Prostate gland (tissue), 2 donors: ENCODE measurements around the gene PDE4D. TPM values are rescaled to one million over a fixed set of nuclear protein-coding genes. Genes with fewer than 3 reads are reported as not detected.

ENCODE experiments used
- DNase-seq: peaks from one replicate; pipeline ENCODE4 v3.0.0-alpha.2; 2019; ENCODE audit warnings: low spot score
- H3K27ac ChIP-seq, 2 donors: fragments of 200-600 bp; sonication (generic); 2 replicates each; pipeline ENCODE4 v1.5.1; 2017 to 2019
- H3K27me3 ChIP-seq: fragments of 200-600 bp; sonication (generic); replicated peaks from 2 replicates; pipeline ENCODE4 v1.5.1; 2019; ENCODE audit not compliant: insufficient read depth
- H3K36me3 ChIP-seq, 2 donors: fragments of 200-600 bp; sonication (generic); 1 replicate in 1 of 2; 2 replicates in 1 of 2; pipeline versions ENCODE4 v1.5.1 to v1.8.1; 2017 to 2019
- H3K4me1 ChIP-seq: fragments of 200-600 bp; sonication (generic); replicated peaks from 2 replicates; pipeline ENCODE4 v1.5.1; 2019
- H3K4me3 ChIP-seq, 2 donors: fragments of 200-600 bp; sonication (generic); 2 replicates each; pipeline ENCODE4 v1.5.1; 2017 to 2019
- H3K9me3 ChIP-seq: fragments of 200-600 bp; sonication (generic); 2 replicates; pipeline ENCODE4 v1.5.1; 2017
- CTCF ChIP-seq, 4 experiments: fragments of 200-600 bp in 2 of 4; fragments of 450-650 bp in 2 of 4; sonication (generic) in 2 of 4; IDR thresholded peaks; 1 replicate in 3 of 4; 2 replicates in 1 of 4; pipeline ENCODE4 v1.5.1; 2016 to 2019; ENCODE audit warnings: antibody characterized with exemption in 4 of 4, mild to moderate bottlenecking in 2 of 4, moderate library complexity in 2 of 4
- POLR2A ChIP-seq: fragments of 450-650 bp; IDR thresholded peaks from one replicate; pipeline ENCODE4 v1.6.1; 2016; ENCODE audit warnings: antibody characterized with exemption, mild to moderate bottlenecking
- POLR2AphosphoS5 ChIP-seq: sonication (generic); formaldehyde crosslinking; IDR thresholded peaks from one replicate; pipeline ENCODE4 v1.6.1; 2017; ENCODE audit warnings: antibody characterized with exemption
- WGBS: methylation state at CpG from one replicate; pipeline ENCODE4 v1.1.5; 2018; 5-methylcytosine and 5-hydroxymethylcytosine counted together
- intact Hi-C: fragments of 100-400 bp; cut with DNase I; formaldehyde crosslinking; loops from one replicate; pipeline ENCODE4 v1.14.2; 2022
- total RNA-seq, 2 donors: library from RNA; depleted of rRNA; stranded (reverse); fragments of >200 nt; gene quantifications; one replicate each; pipeline ENCODE4 v1.1.0, GENCODE V29; 2016

The PDE4D gene
- total RNA-seq, 2 donors from 2014 or later = 64.2 to 75.6 TPM

- intact Hi-C loops = no loop called here
- no peak for TF ChIP-seq CTCF (IDR thresholded peaks at IDR 0.05)
- no peak for TF ChIP-seq POLR2AphosphoS5
- no peak for TF ChIP-seq POLR2A
- H3K36me3 ChIP-seq = no peaks in the 10 kb centered on the region
- no peaks in the 10 kb centered on the region for H3K27me3 ChIP-seq
- no peak overlapping the region for H3K27ac ChIP-seq
- H3K4me1 ChIP-seq = peaks cover 6% of the 10 kb centered on the region
- WGBS = 36% methylated on average over 3 of the region's 3 CpGs
- H3K4me3 ChIP-seq = no peak overlapping the region
- no peaks in the 10 kb centered on the region for H3K9me3 ChIP-seq
- no peak for DNase-seq
These were observed 641.9 kb downstream of the PDE4D start for GRCh38 chr5:59251627-59252026.

- no peak overlapping the region for H3K4me3 ChIP-seq
- TF ChIP-seq CTCF (IDR thresholded peaks at IDR 0.05) (no peak), POLR2A (no peak), POLR2AphosphoS5 (no peak)
- no peaks in the 10 kb centered on the region for H3K36me3 ChIP-seq
- peaks cover 12% of the 10 kb centered on the region for H3K4me1 ChIP-seq
- H3K27ac ChIP-seq = no peak overlapping the region
- H3K9me3 ChIP-seq = no peaks in the 10 kb centered on the region
- intact Hi-C loops = no loop called here
- DNase-seq = no peak
- H3K27me3 ChIP-seq = no peaks in the 10 kb centered on the region
- 97% methylated on average over 2 of the region's 2 CpGs for WGBS
These were observed 643.8 kb downstream of the PDE4D start for GRCh38 chr5:59249726-59250125.

- intact Hi-C loops = no loop called here
These were observed 644.4 kb downstream of the PDE4D start for GRCh38 chr5:59249160-59249559.

GRCh38 chr5:59246882-59247281, 646.6 kb downstream of the PDE4D start:
- intact Hi-C loops = no loop called here
- Histone ChIP-seq H3K27ac (peak overlapping the region; percentile 58 to 75), H3K27me3 (no peaks in the 10 kb centered on the region), H3K4me1 (peaks cover 12% of the 10 kb centered on the region), H3K9me3 (no peaks in the 10 kb centered on the region), H3K36me3 (no peaks in the 10 kb centered on the region), H3K4me3 (no peak overlapping the region)
- no peak for DNase-seq
- TF ChIP-seq POLR2AphosphoS5 (no peak), POLR2A (no peak), CTCF (IDR thresholded peaks at IDR 0.05) (no peak)

More at GRCh38 chr5:59249160-59249559, 644.4 kb downstream of the PDE4D start:
- no peak for DNase-seq
- Histone ChIP-seq H3K36me3 (no peaks in the 10 kb centered on the region), H3K27me3 (no peaks in the 10 kb centered on the region), H3K9me3 (no peaks in the 10 kb centered on the region), H3K4me1 (peaks cover 12% of the 10 kb centered on the region), H3K27ac (no peak overlapping the region), H3K4me3 (no peak overlapping the region)
- no peak for TF ChIP-seq POLR2AphosphoS5
- no peak for TF ChIP-seq POLR2A
- no peak for TF ChIP-seq CTCF (IDR thresholded peaks at IDR 0.05)

- Histone ChIP-seq H3K36me3 (no peaks in the 10 kb centered on the region), H3K4me1 (peaks cover 12% of the 10 kb centered on the region), H3K4me3 (no peak overlapping the region), H3K27me3 (no peaks in the 10 kb centered on the region), H3K9me3 (no peaks in the 10 kb centered on the region), H3K27ac (peak overlapping the region; percentile 58 to 75)
- intact Hi-C loops = no loop called here
- peak; percentile 44 for DNase-seq
- WGBS = 10% methylated on average over 3 of the region's 3 CpGs
- peak; percentile 86 for TF ChIP-seq POLR2AphosphoS5
- TF ChIP-seq POLR2A = no peak
- TF ChIP-seq CTCF (IDR thresholded peaks at IDR 0.05) = no peak
These were observed 647.2 kb downstream of the PDE4D start for GRCh38 chr5:59246145-59246869.
